ENCODE data around the gene EFNA1.

EFNA1 gene

GRCh38 chr1:155104605-155105534 lies 22.8 kb upstream of the EFNA1 start:
- no peak overlapping the region for H3K27ac ChIP-seq
- H3K4me1 ChIP-seq, result no peaks in the 10 kb centered on the region
- TF ChIP-seq CTCF (IDR thresholded peaks at IDR 0.05), result no peak
- no peak overlapping the region for H3K4me2 ChIP-seq (ENCODE audit: low read length)
- no peaks in the 10 kb centered on the region for H3K36me3 ChIP-seq (ENCODE audit: control insufficient read depth, insufficient read depth, low read length)
- H3K27me3 ChIP-seq (ENCODE audit: control insufficient read depth, insufficient read depth, low read length), result no peaks in the 10 kb centered on the region
- no peak overlapping the region for H3K9ac ChIP-seq
- H2AFZ ChIP-seq, result no peak overlapping the region
- no peak overlapping the region for H3K4me3 ChIP-seq (ENCODE audit: low read depth, low read length)
- H3K9me3 ChIP-seq (ENCODE audit: control insufficient read depth, low read length), result no peaks in the 10 kb centered on the region
- no peaks in the 10 kb centered on the region for H3K79me2 ChIP-seq

DNA sequence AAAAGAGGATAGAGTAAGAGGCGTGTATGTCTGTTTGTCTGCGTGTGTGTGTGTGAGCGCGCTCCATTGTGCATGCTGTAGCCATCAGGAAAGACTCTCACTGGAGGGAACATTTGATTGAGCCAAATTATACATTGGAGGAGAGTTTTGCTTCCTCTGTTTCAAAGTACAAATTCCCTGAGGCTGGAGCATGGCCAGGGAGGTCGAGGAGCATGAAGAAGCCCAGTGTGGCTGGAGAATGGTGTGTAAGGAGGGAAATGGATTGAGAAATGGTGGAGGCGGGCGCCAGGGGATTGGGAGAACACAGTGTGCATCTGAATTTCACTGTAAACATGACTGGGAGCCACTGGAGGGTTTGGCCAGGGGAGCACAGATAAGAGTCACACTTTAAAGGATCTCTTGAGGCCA lies 22.1 kb upstream of the EFNA1 start:
- H3K27me3 ChIP-seq (ENCODE audit: control insufficient read depth, insufficient read depth, low read length), result no peaks in the 10 kb centered on the region
- H3K79me2 ChIP-seq, result no peaks in the 10 kb centered on the region
- H3K4me3 ChIP-seq (ENCODE audit: low read depth, low read length), result no peak overlapping the region
- no peaks in the 10 kb centered on the region for H3K36me3 ChIP-seq (ENCODE audit: control insufficient read depth, insufficient read depth, low read length)
- H3K27ac ChIP-seq, result no peak overlapping the region
- no peak for TF ChIP-seq CTCF (IDR thresholded peaks at IDR 0.05)
- H3K4me1 ChIP-seq, result no peaks in the 10 kb centered on the region
- no peak overlapping the region for H3K4me2 ChIP-seq (ENCODE audit: low read length)
- no peak overlapping the region for H2AFZ ChIP-seq
- H3K9me3 ChIP-seq (ENCODE audit: control insufficient read depth, low read length), result no peaks in the 10 kb centered on the region
- no peak overlapping the region for H3K9ac ChIP-seq

- Histone ChIP-seq H3K4me1 (no peaks in the 10 kb centered on the region), H3K79me2 (no peaks in the 10 kb centered on the region), H3K9ac (no peak overlapping the region), H2AFZ (no peak overlapping the region), H3K4me3 (ENCODE audit: low read depth, low read length) (no peak overlapping the region), H3K36me3 (ENCODE audit: control insufficient read depth, insufficient read depth, low read length) (no peaks in the 10 kb centered on the region), H3K27me3 (ENCODE audit: control insufficient read depth, insufficient read depth, low read length) (no peaks in the 10 kb centered on the region), H3K9me3 (ENCODE audit: control insufficient read depth, low read length) (no peaks in the 10 kb centered on the region), H3K27ac (no peak overlapping the region), H3K4me2 (ENCODE audit: low read length) (no peak overlapping the region)
- no peak for TF ChIP-seq CTCF (IDR thresholded peaks at IDR 0.05)
Measured at GRCh38 chr1:155106862-155107261, 20.8 kb upstream of the EFNA1 start.

GRCh38 chr1:155107309-155108264 lies 20.1 kb upstream of the EFNA1 start:
- no peak overlapping the region for H3K9ac ChIP-seq
- H2AFZ ChIP-seq, result no peak overlapping the region
- H3K27ac ChIP-seq, result no peak overlapping the region
- no peaks in the 10 kb centered on the region for H3K79me2 ChIP-seq
- H3K4me1 ChIP-seq, result no peaks in the 10 kb centered on the region
- H3K9me3 ChIP-seq (ENCODE audit: control insufficient read depth, low read length), result no peaks in the 10 kb centered on the region
- H3K4me2 ChIP-seq (ENCODE audit: low read length), result no peak overlapping the region
- H3K27me3 ChIP-seq (ENCODE audit: control insufficient read depth, insufficient read depth, low read length), result no peaks in the 10 kb centered on the region
- TF ChIP-seq CTCF (IDR thresholded peaks at IDR 0.05), result no peak
- H3K36me3 ChIP-seq (ENCODE audit: control insufficient read depth, insufficient read depth, low read length), result no peaks in the 10 kb centered on the region
- no peak overlapping the region for H3K4me3 ChIP-seq (ENCODE audit: low read depth, low read length)

Measured in parathyroid adenoma (tissue), 2 donors.